HEK293T (cell line): ENCODE results near the gene VTI1A.

Source experiments
- BHLHE40 ChIP-seq: fragments of 450-650 bp; IDR thresholded peaks from 2 replicates; pipeline ENCODE4 v1.6.1; 2016; ENCODE audit warnings: mild to moderate bottlenecking, moderate library complexity, borderline replicate concordance
- FOXA1 ChIP-seq: fragments of 450-650 bp; IDR thresholded peaks from 2 replicates; pipeline ENCODE4 v1.6.1; 2016; ENCODE audit warnings: mild to moderate bottlenecking

- TF ChIP-seq FOXA1 (no peak), BHLHE40 (no peak)
These were observed 112.3 kb downstream of the VTI1A start for GRCh38 chr10:112559349-112559748.
